ENCODE data around the gene A3GALT2. TPM values are rescaled to one million over a fixed set of nuclear protein-coding genes. Genes with fewer than 3 reads are reported as not detected.

A3GALT2 gene
- polyA plus RNA-seq, 1 of the 3 experiments (the other 2 are of a cell fraction): 0.07 TPM

DNA sequence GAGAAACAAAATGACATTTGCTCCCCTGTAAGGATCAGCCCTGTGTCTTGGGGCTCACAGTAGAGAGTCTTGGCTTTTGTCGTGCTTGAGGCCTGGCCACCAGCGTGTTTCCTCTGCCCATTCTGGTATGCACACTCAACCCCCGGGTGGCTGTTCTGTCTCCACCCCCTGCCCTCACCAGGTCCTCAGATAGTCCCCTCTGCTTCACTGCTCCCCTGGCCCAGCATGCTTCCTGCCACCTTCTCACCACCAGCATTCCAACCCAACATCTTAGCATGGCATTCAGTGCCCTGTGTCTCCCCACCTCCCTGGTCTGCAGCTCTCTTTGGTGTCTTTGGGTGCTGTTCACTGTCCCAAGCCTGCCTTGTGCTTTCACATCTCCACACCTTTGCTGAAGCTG lies 48.4 kb downstream of the A3GALT2 start:
- Histone ChIP-seq H3K79me2 (ENCODE audit: insufficient read depth) (peaks cover 61% of the 10 kb centered on the region; the same call in 1 of the 2 replicates), H3K27me3 (ENCODE audit: insufficient read depth) (no peaks in the 10 kb centered on the region), H3K4me1 (ENCODE audit: control insufficient read depth in 1 of 2, insufficient read depth in 2 of 2, low read depth in 1 of 2, low read length in 1 of 2) (no peaks in the 10 kb centered on the region; a peak in 1 of 4 replicates), H2AFZ (ENCODE audit: low read depth) (no peak overlapping the region), H3K4me3 (ENCODE audit: low read depth in 2 of 2, low read length in 1 of 2) (no peak overlapping the region), H3K27ac (ENCODE audit: low read depth in 2 of 2, low read length in 1 of 2) (no peak overlapping the region), H3K4me2 (no peak overlapping the region), H3K36me3 (replicated peaks in 1 of 2; ENCODE audit: control insufficient read depth in 1 of 2, insufficient read depth in 2 of 2, low read length in 1 of 2) (peaks cover 9 to 25% of the 10 kb centered on the region in 2 experiments), H3F3A (replicated peaks; ENCODE audit: insufficient read depth) (no peaks in the 10 kb centered on the region), H3K9me3 (no peaks in the 10 kb centered on the region), H3K9ac (no peak overlapping the region), H4K20me1 (ENCODE audit: insufficient read depth) (peaks cover 74% of the 10 kb centered on the region), H3K9me2 (no peaks in the 10 kb centered on the region)
- CTCF ChIA-PET: interaction anchor here (0.5 to 0.7 kb wide), 2 partner anchors 23 to 350 kb away, joined by 3 read pairs; no protein-coding TSS in a partner anchor
- 82% methylated on average over 3 of the region's 3 CpGs for WGBS (ENCODE audit: low lambda C conversion rate)
- POLR2A ChIA-PET: no interaction called here
- TF ChIP-seq SIN3A (IDR thresholded peaks at IDR 0.05; ENCODE audit: borderline replicate concordance, low read depth, low read length) (no peak), NFIC (IDR thresholded peaks at IDR 0.05; ENCODE audit: borderline replicate concordance) (no peak), RXRA (IDR thresholded peaks at IDR 0.05; ENCODE audit: borderline replicate concordance, low read depth) (no peak), MEF2A (IDR thresholded peaks at IDR 0.05; ENCODE audit: borderline replicate concordance, low read depth) (no peak), EZH2phosphoT487 (IDR thresholded peaks at IDR 0.05; ENCODE audit: borderline replicate concordance, low read depth) (no peak)
- TF ChIP-seq, protein P1, sequence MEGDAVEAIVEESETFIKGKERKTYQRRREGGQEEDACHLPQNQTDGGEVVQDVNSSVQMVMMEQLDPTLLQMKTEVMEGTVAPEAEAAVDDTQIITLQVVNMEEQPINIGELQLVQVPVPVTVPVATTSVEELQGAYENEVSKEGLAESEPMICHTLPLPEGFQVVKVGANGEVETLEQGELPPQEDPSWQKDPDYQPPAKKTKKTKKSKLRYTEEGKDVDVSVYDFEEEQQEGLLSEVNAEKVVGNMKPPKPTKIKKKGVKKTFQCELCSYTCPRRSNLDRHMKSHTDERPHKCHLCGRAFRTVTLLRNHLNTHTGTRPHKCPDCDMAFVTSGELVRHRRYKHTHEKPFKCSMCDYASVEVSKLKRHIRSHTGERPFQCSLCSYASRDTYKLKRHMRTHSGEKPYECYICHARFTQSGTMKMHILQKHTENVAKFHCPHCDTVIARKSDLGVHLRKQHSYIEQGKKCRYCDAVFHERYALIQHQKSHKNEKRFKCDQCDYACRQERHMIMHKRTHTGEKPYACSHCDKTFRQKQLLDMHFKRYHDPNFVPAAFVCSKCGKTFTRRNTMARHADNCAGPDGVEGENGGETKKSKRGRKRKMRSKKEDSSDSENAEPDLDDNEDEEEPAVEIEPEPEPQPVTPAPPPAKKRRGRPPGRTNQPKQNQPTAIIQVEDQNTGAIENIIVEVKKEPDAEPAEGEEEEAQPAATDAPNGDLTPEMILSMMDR (IDR thresholded peaks at IDR 0.05): no peak
- TF ChIP-seq, protein P2, sequence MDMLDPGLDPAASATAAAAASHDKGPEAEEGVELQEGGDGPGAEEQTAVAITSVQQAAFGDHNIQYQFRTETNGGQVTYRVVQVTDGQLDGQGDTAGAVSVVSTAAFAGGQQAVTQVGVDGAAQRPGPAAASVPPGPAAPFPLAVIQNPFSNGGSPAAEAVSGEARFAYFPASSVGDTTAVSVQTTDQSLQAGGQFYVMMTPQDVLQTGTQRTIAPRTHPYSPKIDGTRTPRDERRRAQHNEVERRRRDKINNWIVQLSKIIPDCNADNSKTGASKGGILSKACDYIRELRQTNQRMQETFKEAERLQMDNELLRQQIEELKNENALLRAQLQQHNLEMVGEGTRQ (IDR thresholded peaks at IDR 0.05; ENCODE audit: borderline replicate concordance, low read depth, low read length): no peak
- DNase-seq: no peak

DNA sequence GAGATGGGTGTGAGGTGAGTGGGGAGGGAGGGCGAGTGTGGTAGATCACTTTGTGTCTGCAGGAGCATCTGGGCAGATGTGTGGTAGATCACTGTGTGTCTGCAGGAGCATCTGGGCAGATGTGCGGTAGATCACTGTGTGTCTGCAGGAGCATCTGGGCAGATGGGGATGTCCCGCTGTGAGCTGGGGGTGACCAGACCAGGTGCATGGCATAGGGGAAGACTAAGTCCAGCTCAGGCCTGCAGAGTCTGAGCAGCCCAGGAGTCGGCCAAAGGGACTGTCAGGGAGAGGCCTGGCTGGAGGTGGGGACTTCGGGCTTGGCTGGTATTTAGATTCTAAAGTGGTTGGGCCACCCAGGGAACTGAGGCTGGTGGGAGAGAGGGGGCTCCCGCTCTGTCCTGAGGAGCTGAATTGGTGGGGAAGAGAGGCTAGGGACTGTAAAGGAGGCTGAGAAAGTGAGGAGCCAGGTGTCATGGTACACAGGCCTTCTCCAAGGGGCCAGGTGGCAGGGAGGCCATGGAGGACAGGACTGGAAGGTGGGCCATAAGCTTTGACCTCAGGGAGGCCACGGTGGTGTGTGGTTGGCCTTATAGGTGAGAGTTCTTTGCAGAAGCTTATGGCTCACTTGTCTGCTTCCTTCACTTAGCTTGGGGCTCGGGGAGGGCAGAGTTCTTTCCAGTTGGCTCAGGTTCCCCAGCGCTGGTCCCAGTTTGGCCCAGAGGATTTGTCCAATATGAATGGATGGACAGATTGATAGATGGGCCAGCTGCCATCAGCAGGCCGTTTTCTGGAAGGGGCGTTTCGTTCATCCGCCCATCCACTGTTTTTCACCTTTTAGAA lies 49.0 kb downstream of the A3GALT2 start:
- H3K9me3 ChIP-seq: no peaks in the 10 kb centered on the region
- CTCF ChIA-PET: interaction anchor here (0.5 to 2.1 kb wide), 3 partner anchors 24 to 350 kb away, joined by 3 to 8 read pairs (median 3); no protein-coding TSS in a partner anchor
- no peaks in the 10 kb centered on the region for H3K9me2 ChIP-seq
- H3K27ac ChIP-seq (ENCODE audit: low read depth in 2 of 2, low read length in 1 of 2): no peak overlapping the region
- 97% methylated on average over 11 of the region's 13 CpGs for WGBS (ENCODE audit: low lambda C conversion rate)
- POLR2A ChIA-PET: no interaction called here
- peaks cover 80% of the 10 kb centered on the region for H4K20me1 ChIP-seq (ENCODE audit: insufficient read depth)
- no peaks in the 10 kb centered on the region for H3K27me3 ChIP-seq (ENCODE audit: insufficient read depth)
- no peak overlapping the region for H2AFZ ChIP-seq (ENCODE audit: low read depth)
- DNase-seq: no peak
- no peaks in the 10 kb centered on the region for H3F3A ChIP-seq (replicated peaks; ENCODE audit: insufficient read depth)
- H3K79me2 ChIP-seq (ENCODE audit: insufficient read depth): peaks cover 67% of the 10 kb centered on the region; the same call in 1 of the 2 replicates
- no peak overlapping the region for H3K4me3 ChIP-seq (ENCODE audit: low read depth in 2 of 2, low read length in 1 of 2)
- H3K9ac ChIP-seq: no peak overlapping the region
- H3K4me1 ChIP-seq (ENCODE audit: control insufficient read depth in 1 of 2, insufficient read depth in 2 of 2, low read depth in 1 of 2, low read length in 1 of 2): no peaks in the 10 kb centered on the region; a peak in 1 of 4 replicates
- H3K36me3 ChIP-seq (replicated peaks in 1 of 2; ENCODE audit: control insufficient read depth in 1 of 2, insufficient read depth in 2 of 2, low read length in 1 of 2): peaks cover 9 to 21% of the 10 kb centered on the region in 2 experiments
- TF ChIP-seq TCF12 (IDR thresholded peaks at IDR 0.05) (no peak), RCOR1 (IDR thresholded peaks at IDR 0.05; ENCODE audit: low read length) (no peak), EZH2phosphoT487 (IDR thresholded peaks at IDR 0.05; ENCODE audit: borderline replicate concordance, low read depth) (no peak)
- TF ChIP-seq, protein P3, sequence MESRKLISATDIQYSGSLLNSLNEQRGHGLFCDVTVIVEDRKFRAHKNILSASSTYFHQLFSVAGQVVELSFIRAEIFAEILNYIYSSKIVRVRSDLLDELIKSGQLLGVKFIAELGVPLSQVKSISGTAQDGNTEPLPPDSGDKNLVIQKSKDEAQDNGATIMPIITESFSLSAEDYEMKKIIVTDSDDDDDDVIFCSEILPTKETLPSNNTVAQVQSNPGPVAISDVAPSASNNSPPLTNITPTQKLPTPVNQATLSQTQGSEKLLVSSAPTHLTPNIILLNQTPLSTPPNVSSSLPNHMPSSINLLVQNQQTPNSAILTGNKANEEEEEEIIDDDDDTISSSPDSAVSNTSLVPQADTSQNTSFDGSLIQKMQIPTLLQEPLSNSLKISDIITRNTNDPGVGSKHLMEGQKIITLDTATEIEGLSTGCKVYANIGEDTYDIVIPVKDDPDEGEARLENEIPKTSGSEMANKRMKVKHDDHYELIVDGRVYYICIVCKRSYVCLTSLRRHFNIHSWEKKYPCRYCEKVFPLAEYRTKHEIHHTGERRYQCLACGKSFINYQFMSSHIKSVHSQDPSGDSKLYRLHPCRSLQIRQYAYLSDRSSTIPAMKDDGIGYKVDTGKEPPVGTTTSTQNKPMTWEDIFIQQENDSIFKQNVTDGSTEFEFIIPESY (IDR thresholded peaks at IDR 0.05; ENCODE audit: borderline replicate concordance, low read depth): no peak
- TF ChIP-seq, protein P4, sequence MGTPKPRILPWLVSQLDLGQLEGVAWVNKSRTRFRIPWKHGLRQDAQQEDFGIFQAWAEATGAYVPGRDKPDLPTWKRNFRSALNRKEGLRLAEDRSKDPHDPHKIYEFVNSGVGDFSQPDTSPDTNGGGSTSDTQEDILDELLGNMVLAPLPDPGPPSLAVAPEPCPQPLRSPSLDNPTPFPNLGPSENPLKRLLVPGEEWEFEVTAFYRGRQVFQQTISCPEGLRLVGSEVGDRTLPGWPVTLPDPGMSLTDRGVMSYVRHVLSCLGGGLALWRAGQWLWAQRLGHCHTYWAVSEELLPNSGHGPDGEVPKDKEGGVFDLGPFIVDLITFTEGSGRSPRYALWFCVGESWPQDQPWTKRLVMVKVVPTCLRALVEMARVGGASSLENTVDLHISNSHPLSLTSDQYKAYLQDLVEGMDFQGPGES (IDR thresholded peaks at IDR 0.05; ENCODE audit: low read depth, low read length): no peak
- no peak overlapping the region for H3K4me2 ChIP-seq

Data from SK-N-SH (cell line).